ENCODE data around the gene KRAS. TPM values are rescaled to one million over a fixed set of nuclear protein-coding genes. Genes with fewer than 3 reads are reported as not detected.
A peak's percentile ranks its signal among the peaks of the same experiment; 100 is the strongest.
"Not testable (repeated sequence)": the region's sequence is repeated elsewhere in the genome, so short reads cannot be mapped to it uniquely, and the experiment has no call there.

The KRAS gene
- 24.3 and 25.1 TPM in 2 replicates for total RNA-seq
- long read RNA-seq, full-length matches to known transcripts: 22 of 39 reads
- long read RNA-seq, partial matches to known transcripts: 0 of 39 reads
- long read RNA-seq, other reads (novel, unspliced or antisense): 17 of 39 reads

DNA sequence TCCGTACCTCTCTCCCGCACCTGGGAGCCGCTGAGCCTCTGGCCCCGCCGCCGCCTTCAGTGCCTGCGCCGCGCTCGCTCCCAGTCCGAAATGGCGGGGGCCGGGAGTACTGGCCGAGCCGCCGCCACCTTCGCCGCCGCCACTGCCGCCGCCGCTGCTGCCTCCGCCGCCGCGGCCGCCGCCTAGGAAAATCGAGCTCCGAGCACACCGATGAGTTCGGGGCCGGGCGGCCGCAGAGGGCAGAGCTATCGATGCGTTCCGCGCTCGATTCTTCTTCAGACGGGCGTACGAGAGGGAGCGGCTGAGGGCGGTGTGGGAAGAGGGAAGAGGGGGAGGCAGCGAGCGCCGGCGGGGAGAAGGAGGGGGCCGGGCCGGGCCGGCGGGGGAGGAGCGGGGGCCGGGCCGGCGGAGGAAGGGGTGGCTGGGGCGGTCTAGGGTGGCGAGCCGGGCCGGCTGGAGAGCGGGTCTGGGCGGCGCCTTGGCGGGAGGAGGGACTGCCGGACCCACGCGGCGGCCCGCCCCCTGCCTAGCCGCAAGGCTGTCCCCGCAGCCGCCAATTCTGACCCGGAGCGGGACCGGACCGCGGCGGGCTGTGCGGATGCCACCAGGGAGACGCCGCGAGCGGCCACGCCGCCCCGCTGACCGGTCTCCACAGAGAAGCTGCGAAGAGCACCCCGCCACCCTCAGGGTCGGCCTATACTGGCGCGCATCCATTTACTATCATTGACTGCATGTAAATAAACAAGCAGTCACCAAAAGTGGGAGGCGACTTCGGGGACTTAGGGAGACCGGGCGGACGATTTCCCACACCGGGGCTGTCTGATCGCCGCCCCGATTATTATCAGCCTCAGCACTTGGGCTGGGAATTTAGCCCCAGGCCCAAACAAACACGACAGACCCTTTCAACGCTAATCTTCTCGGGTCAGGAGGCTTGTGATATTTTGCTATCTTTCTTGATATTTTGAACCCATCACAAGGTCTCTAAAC is at the start of gene KRAS:
Gene KRAS, minus strand, starts transcription at position 186 of the 987 bp plus-strand sequence.
- TF ChIP-seq, protein P1, sequence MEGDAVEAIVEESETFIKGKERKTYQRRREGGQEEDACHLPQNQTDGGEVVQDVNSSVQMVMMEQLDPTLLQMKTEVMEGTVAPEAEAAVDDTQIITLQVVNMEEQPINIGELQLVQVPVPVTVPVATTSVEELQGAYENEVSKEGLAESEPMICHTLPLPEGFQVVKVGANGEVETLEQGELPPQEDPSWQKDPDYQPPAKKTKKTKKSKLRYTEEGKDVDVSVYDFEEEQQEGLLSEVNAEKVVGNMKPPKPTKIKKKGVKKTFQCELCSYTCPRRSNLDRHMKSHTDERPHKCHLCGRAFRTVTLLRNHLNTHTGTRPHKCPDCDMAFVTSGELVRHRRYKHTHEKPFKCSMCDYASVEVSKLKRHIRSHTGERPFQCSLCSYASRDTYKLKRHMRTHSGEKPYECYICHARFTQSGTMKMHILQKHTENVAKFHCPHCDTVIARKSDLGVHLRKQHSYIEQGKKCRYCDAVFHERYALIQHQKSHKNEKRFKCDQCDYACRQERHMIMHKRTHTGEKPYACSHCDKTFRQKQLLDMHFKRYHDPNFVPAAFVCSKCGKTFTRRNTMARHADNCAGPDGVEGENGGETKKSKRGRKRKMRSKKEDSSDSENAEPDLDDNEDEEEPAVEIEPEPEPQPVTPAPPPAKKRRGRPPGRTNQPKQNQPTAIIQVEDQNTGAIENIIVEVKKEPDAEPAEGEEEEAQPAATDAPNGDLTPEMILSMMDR (IDR thresholded peaks at IDR 0.05): no peak
- no peaks in the 10 kb centered on the region for H3K9me3 Mint-ChIP-seq (ENCODE audit: unreplicated experiment)
- no peaks in the 10 kb centered on the region for H3K27me3 Mint-ChIP-seq (ENCODE audit: unreplicated experiment)
- peaks cover 4% of the 10 kb centered on the region for H3K36me3 Mint-ChIP-seq (ENCODE audit: unreplicated experiment)
- H3K4me1 Mint-ChIP-seq (ENCODE audit: unreplicated experiment): peaks cover 21% of the 10 kb centered on the region
- peak within 1 kb of the TSS; percentile 83 for H3K27ac Mint-ChIP-seq (ENCODE audit: unreplicated experiment)
- peak within 1 kb of the TSS; percentile 91 for H3K4me3 Mint-ChIP-seq (ENCODE audit: unreplicated experiment)
- peak; percentile 98 for DNase-seq (ENCODE audit: extremely low spot score, unreplicated experiment)

DNA sequence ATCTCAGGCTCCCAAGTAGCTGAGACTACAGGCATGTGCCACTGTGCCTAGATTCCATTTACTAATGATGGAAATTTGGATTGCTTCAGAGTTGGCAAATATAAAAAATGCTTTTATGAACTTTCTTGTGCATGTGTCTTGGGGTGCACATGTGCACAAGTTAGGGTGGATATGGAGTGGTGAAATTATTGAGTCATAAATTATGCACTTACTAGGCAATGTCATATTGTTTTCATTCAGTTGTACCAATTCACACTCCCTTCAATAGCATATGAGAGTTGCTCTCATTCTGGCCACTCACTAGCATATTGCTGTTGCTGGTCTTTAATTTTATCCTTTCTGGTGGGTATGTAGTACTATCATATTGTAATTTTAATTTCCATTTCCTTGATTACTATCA is 45.7 kb upstream of the KRAS start:
- no peaks in the 10 kb centered on the region for H3K36me3 Mint-ChIP-seq (ENCODE audit: unreplicated experiment)
- H3K9me3 Mint-ChIP-seq (ENCODE audit: unreplicated experiment): no peaks in the 10 kb centered on the region
- H3K27me3 Mint-ChIP-seq (ENCODE audit: unreplicated experiment): no peaks in the 10 kb centered on the region
- no peak overlapping the region for H3K4me3 Mint-ChIP-seq (ENCODE audit: unreplicated experiment)
- H3K4me1 Mint-ChIP-seq (ENCODE audit: unreplicated experiment): peaks cover 3% of the 10 kb centered on the region
- no peak overlapping the region for H3K27ac Mint-ChIP-seq (ENCODE audit: unreplicated experiment)
- DNase-seq (ENCODE audit: extremely low spot score, unreplicated experiment): no peak
- TF ChIP-seq, protein P1 (IDR thresholded peaks at IDR 0.05): no peak

DNA sequence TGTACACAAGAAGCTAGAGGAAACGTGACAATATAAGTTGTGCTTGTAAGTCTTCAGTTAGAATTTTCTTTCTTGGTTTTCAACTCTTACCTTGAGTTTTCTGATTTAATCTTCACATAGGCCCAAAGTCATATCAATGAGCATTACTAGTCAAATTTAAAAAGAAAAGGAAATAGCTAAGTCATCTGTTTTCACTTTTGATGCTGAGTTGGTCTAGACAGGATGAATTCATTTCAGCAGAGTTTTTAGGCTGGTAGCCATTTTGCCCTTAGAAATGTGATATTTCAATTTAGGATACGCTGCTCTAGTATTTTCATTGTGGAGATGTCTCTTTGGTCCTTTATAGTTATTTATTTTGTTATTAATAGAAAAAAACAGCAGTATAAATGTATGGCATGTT is 44.6 kb upstream of the KRAS start:
- DNase-seq (ENCODE audit: extremely low spot score, unreplicated experiment): no peak
- Mint-ChIP-seq H3K9me3 (ENCODE audit: unreplicated experiment) (no peaks in the 10 kb centered on the region), H3K27me3 (ENCODE audit: unreplicated experiment) (no peaks in the 10 kb centered on the region), H3K27ac (ENCODE audit: unreplicated experiment) (no peak overlapping the region), H3K4me3 (ENCODE audit: unreplicated experiment) (no peak overlapping the region), H3K36me3 (ENCODE audit: unreplicated experiment) (no peaks in the 10 kb centered on the region), H3K4me1 (ENCODE audit: unreplicated experiment) (peaks cover 3% of the 10 kb centered on the region)
- TF ChIP-seq, protein P1 (IDR thresholded peaks at IDR 0.05): no peak

DNA sequence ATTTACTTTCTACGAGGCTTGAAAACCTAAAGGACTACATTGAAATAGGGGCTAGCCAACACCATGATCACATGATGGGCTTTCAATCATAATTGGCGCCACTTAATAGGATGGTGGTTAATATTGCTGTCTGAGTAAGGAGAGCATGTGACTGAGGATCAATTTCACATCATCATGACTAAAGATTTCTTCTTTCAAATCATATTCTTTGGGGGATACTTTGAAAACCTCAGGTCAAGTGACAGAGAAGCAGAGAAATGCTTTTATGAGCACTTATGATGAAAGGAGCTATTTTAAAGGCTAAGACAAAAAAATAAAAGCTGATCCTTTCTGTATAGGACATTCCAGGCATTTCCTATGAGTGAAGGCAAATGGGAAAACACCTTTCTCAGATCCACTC is 42.9 kb upstream of the KRAS start:
- Mint-ChIP-seq H3K27me3 (ENCODE audit: unreplicated experiment) (no peaks in the 10 kb centered on the region), H3K9me3 (ENCODE audit: unreplicated experiment) (peaks cover 16% of the 10 kb centered on the region), H3K4me1 (ENCODE audit: unreplicated experiment) (peaks cover 3% of the 10 kb centered on the region), H3K4me3 (ENCODE audit: unreplicated experiment) (no peak overlapping the region), H3K36me3 (ENCODE audit: unreplicated experiment) (peaks cover 2% of the 10 kb centered on the region), H3K27ac (ENCODE audit: unreplicated experiment) (no peak overlapping the region)
- DNase-seq (ENCODE audit: extremely low spot score, unreplicated experiment): no peak
- TF ChIP-seq, protein P1 (IDR thresholded peaks at IDR 0.05): no peak

DNA sequence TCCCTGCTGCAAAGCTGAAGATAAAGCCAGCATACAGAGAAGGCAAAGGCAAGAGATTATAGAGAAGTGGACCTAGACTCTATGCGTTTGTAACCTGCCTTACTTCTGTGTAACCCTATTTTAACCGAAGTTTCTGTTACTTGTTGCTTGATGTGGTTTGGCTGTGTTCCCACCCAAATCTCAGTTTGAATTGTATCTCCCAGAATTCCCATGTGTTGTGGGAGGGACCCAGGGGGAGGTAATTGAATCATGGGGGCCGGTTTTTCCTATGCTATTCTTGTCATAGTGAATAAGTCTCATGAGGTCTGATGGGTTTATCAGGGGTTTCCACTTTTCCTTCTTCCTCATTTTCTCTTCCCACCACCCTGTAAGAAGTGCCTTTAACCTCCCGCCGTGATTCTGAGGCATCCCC is 42.1 kb upstream of the KRAS start:
- DNase-seq (ENCODE audit: extremely low spot score, unreplicated experiment); H3K27me3 Mint-ChIP-seq (ENCODE audit: unreplicated experiment); H3K36me3 Mint-ChIP-seq (ENCODE audit: unreplicated experiment); H3K4me1 Mint-ChIP-seq (ENCODE audit: unreplicated experiment); H3K27ac Mint-ChIP-seq (ENCODE audit: unreplicated experiment); H3K4me3 Mint-ChIP-seq (ENCODE audit: unreplicated experiment): not testable (repeated sequence)
- peaks cover 16% of the 10 kb centered on the region for H3K9me3 Mint-ChIP-seq (ENCODE audit: unreplicated experiment)

All from osteocyte (in vitro differentiated cells).